Iris pigment epithelial cell (primary cell): Measurements from ENCODE around the gene OR4M1.
"Not testable (repeated sequence)": the region's sequence is repeated elsewhere in the genome, so short reads cannot be mapped to it uniquely, and the experiment has no call there.

Experiments used
- DNase-seq: peaks from one replicate; pipeline ENCODE4 v3.0.0-alpha.2; 2011; ENCODE audit warnings: low read depth

OR4M1 gene

DNA sequence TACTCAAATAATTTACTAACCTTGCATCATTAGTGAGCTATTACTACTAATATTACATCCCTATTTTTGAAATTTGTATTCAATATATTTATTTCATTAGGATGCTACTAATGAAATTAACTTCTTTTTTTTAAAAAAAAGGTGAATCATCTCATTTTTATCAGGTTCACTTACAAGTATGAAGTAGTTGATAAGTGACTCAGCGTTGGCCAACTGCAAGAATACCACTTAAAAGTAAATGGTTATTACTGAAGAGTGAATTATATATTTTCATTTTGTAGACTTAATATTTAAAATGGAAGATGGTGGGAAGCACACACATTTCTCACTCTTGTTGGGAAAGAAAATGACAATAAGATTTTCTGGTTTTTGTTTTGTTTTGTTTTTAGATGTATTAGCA, 49.9 kb downstream of the OR4M1 start:
- no peak for DNase-seq

DNA sequence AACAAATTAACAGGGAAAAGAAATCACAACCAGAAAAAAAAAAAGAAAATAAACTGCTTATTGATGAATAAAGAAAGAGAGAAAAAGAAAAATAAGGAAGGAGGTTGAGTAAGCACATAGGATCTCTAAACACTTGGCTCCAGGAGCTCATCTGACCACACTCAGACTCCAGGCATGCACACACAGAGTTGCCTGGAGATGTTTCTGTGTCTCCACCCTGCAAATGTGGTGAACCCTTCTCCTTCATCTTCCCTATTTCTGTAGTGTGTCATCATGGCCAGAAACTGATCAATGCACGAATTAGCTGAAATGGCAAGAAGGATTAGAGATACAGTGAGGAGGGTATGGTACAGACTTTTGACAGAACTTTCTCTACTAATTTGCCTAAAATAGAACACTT, 50.5 kb downstream of the OR4M1 start:
- DNase-seq, result peak; percentile 9

GRCh38 chr14:19827626-19828244, 54.4 kb downstream of the OR4M1 start:
- not testable (repeated sequence) for DNase-seq

DNA sequence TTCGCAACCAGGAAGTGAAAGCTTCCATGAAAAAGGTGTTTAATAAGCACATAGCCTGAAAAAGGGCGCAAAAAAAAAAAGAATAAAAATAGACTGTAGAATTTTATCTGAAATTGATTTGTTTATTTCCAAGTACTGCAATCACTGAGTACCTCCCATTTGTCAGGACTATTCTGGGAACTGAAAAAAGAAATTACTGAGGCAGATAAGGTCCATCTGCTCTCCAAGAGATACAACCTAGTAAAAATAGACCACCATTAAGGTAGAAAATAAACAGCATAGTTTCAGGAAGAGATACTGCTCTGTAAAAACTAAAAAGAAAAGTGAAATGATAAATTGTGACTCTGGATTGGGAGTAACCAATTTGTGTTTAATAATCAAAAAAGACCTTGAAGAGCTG, 55.0 kb downstream of the OR4M1 start:
- DNase-seq, result no peak
